Lower lobe of right lung (tissue), 2 donors: ENCODE measurements around the gene CHRNA1. TPM values are rescaled to one million over a fixed set of nuclear protein-coding genes. Genes with fewer than 3 reads are reported as not detected.

Experiments
- ATAC-seq, 2 donors: fragments of 200-7000 bp; cut with Tn5 transposase; one replicate each; pipeline ENCODE4 v1.9.1; 2020 to 2022; ENCODE audit warnings: mild to moderate bottlenecking in 2 of 2, moderate library complexity in 2 of 2
- DNase-seq: peaks from one replicate; pipeline ENCODE4 v3.0.0-alpha.2; 2020
- H3K27ac ChIP-seq: fragments of 200-600 bp; one replicate; pipeline ENCODE4 v1.8.0; 2022
- H3K27me3 ChIP-seq: fragments of 200-600 bp; one replicate; pipeline ENCODE4 v1.8.0; 2022; ENCODE audit warnings: low read depth
- H3K36me3 ChIP-seq: fragments of 200-600 bp; one replicate; pipeline ENCODE4 v1.8.0; 2022; ENCODE audit warnings: mild to moderate bottlenecking
- H3K4me1 ChIP-seq: fragments of 200-600 bp; one replicate; pipeline ENCODE4 v1.8.0; 2022
- H3K4me3 ChIP-seq: fragments of 200-600 bp; one replicate; pipeline ENCODE4 v1.8.0; 2022; ENCODE audit warnings: mild to moderate bottlenecking
- H3K9me3 ChIP-seq: fragments of 200-600 bp; one replicate; pipeline ENCODE4 v1.8.0; 2022
- intact Hi-C: fragments of 100-400 bp; cut with DNase I; formaldehyde crosslinking; loops from one replicate; pipeline ENCODE4 v1.11.0; 2022
- total RNA-seq: library from RNA; stranded (reverse); fragmentation: NEBNext Ultra II Directional; extraction: Animal tissue kit (Norgen Biotek cat#: 25700); gene quantifications from one replicate; pipeline ENCODE4 v1.2.1, GENCODE V29; 2021
- TF ChIP-seq, protein P1 (sequence below): fragments of 200-600 bp; IDR thresholded peaks from one replicate; pipeline ENCODE4 v1.8.0; 2022; ENCODE audit warnings: antibody characterized with exemption, mild to moderate bottlenecking
- donor health status: DM: no; HTN: yes; CAD: no; lungs with severe emphysema.

Gene CHRNA1
- total RNA-seq, 1 donor from 2014 or later = not detected

DNA sequence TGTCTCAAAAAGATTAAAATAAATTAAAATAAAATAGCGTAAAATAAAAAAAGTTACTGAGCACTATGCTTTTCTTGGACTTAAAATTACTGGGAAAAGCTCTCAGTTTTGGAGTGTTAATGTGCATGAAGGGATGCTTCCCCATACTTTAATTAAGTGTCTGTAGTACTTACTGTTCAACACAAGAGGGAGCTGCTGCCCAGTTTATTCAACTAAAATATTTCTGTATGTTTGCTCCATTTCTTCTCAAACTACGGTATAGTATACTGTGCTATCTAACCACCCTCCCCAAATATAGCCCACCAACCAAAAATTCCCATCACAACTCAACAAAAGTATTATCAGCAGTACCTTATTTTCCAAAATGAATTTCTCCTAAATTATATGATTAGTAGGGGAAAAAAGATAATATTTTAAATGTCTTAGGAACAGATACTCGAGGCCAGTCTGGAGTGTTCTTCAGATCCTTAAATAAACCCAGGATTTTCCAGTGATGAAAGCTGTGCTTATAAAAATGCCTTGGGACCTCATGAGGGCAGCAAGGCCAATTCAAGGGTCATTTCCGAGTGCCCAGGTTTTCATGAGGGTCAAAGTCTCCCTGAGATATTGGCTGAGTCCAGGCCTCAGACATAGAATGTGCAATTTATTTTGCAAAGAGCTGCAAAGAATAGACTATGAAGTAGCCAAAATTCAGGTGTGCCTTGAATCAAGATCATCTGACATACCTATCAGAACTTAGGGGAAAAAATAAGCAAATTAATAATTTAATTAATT lies 64.1 kb downstream of the CHRNA1 start:
- no peaks in the 10 kb centered on the region for H3K27me3 ChIP-seq
- H3K9me3 ChIP-seq = no peaks in the 10 kb centered on the region
- ATAC-seq (peak; percentile 74 to 77), DNase-seq (no peak)
- TF ChIP-seq, protein P1, sequence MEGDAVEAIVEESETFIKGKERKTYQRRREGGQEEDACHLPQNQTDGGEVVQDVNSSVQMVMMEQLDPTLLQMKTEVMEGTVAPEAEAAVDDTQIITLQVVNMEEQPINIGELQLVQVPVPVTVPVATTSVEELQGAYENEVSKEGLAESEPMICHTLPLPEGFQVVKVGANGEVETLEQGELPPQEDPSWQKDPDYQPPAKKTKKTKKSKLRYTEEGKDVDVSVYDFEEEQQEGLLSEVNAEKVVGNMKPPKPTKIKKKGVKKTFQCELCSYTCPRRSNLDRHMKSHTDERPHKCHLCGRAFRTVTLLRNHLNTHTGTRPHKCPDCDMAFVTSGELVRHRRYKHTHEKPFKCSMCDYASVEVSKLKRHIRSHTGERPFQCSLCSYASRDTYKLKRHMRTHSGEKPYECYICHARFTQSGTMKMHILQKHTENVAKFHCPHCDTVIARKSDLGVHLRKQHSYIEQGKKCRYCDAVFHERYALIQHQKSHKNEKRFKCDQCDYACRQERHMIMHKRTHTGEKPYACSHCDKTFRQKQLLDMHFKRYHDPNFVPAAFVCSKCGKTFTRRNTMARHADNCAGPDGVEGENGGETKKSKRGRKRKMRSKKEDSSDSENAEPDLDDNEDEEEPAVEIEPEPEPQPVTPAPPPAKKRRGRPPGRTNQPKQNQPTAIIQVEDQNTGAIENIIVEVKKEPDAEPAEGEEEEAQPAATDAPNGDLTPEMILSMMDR = peak; percentile 76
- no peaks in the 10 kb centered on the region for H3K4me1 ChIP-seq
- intact Hi-C loops = no loop called here
- H3K27ac ChIP-seq = no peak overlapping the region
- no peaks in the 10 kb centered on the region for H3K36me3 ChIP-seq
- no peak overlapping the region for H3K4me3 ChIP-seq

Other genes with a start within 250 kb of the CHRNA1 start
- gene WIPF1, start 166.7 kb downstream of the CHRNA1 start, total RNA-seq = 84.4 TPM
- 16.8 TPM for gene CHN1, start 240.9 kb upstream of the CHRNA1 start, total RNA-seq